H9 (cell line): ENCODE data around the gene DCP1B. TPM values are rescaled to one million over a fixed set of nuclear protein-coding genes. Genes with fewer than 3 reads are reported as not detected.

Experiments used
- DNase-seq: peaks from one replicate; pipeline ENCODE4 v3.0.0-alpha.2; 2017
- H2AFZ ChIP-seq: one replicate; pipeline ENCODE4 v1.6.1; 2013; ENCODE audit warnings: mild to moderate bottlenecking, low read length, control low read depth, moderate library complexity
- H2AK5ac ChIP-seq: 2 replicates; pipeline ENCODE4 v1.6.1; 2013; ENCODE audit warnings: low read length, control low read depth, mixed read lengths; ENCODE audit not compliant: insufficient read length
- H2BK120ac ChIP-seq: one replicate; pipeline ENCODE4 v1.6.1; 2013; ENCODE audit warnings: low read depth, mild to moderate bottlenecking, low read length, control low read depth, inconsistent platforms; ENCODE audit not compliant: poor library complexity, severe bottlenecking
- H2BK12ac ChIP-seq: 2 replicates; pipeline ENCODE4 v1.6.1; 2013; ENCODE audit warnings: low read length, control low read depth, mixed read lengths, low read depth; ENCODE audit not compliant: insufficient read length
- H2BK15ac ChIP-seq: 2 replicates; pipeline ENCODE4 v1.6.1; 2013; ENCODE audit warnings: low read depth, low read length, control low read depth
- H2BK20ac ChIP-seq: one replicate; pipeline ENCODE4 v1.6.1; 2013; ENCODE audit warnings: low read depth, mild to moderate bottlenecking, low read length, control low read depth, inconsistent platforms; ENCODE audit not compliant: poor library complexity, severe bottlenecking
- H2BK5ac ChIP-seq: 2 replicates; pipeline ENCODE4 v1.6.1; 2013; ENCODE audit warnings: low read length, control low read depth, mixed read lengths; ENCODE audit not compliant: insufficient read length
- H3K14ac ChIP-seq: 2 replicates; pipeline ENCODE4 v1.6.1; 2013; ENCODE audit warnings: low read length, control low read depth; ENCODE audit not compliant: insufficient read depth
- H3K18ac ChIP-seq: 2 replicates; pipeline ENCODE4 v1.6.1; 2013; ENCODE audit warnings: low read depth, mild to moderate bottlenecking, mixed read lengths, low read length, control low read depth; ENCODE audit not compliant: insufficient read length
- H3K23ac ChIP-seq: 2 replicates; pipeline ENCODE4 v1.6.1; 2013; ENCODE audit warnings: low read length, control low read depth, mixed read lengths, low read depth; ENCODE audit not compliant: insufficient read length
- H3K23me2 ChIP-seq: 2 replicates; pipeline ENCODE4 v1.6.1; 2013; ENCODE audit warnings: low read depth, mild to moderate bottlenecking, mixed read lengths, low read length, control low read depth; ENCODE audit not compliant: insufficient read length, poor library complexity, severe bottlenecking
- H3K27ac ChIP-seq: 2 replicates; pipeline ENCODE4 v1.5.1; 2013; ENCODE audit warnings: low read length, control low read depth, mixed read lengths, low read depth; ENCODE audit not compliant: insufficient read length
- H3K27me3 ChIP-seq: 2 replicates; pipeline ENCODE4 v1.6.1; 2013; ENCODE audit warnings: low read length, control low read depth, inconsistent platforms; ENCODE audit not compliant: insufficient read depth
- H3K4ac ChIP-seq: 2 replicates; pipeline ENCODE4 v1.6.1; 2013; ENCODE audit warnings: low read depth, mild to moderate bottlenecking, control low read depth, inconsistent platforms, low read length, moderate library complexity
- H3K4me1 ChIP-seq: 2 replicates; pipeline ENCODE4 v1.6.1; 2013; ENCODE audit warnings: low read length, control low read depth, inconsistent platforms; ENCODE audit not compliant: insufficient read depth
- H3K4me2 ChIP-seq: 2 replicates; pipeline ENCODE4 v1.6.1; 2013; ENCODE audit warnings: low read length, control low read depth, mixed read lengths; ENCODE audit not compliant: insufficient read length, insufficient read depth
- H3K56ac ChIP-seq: 2 replicates; pipeline ENCODE4 v1.6.1; 2013; ENCODE audit warnings: low read depth, mild to moderate bottlenecking, mixed read lengths, low read length, control low read depth; ENCODE audit not compliant: insufficient read length
- H3K79me1 ChIP-seq: 2 replicates; pipeline ENCODE4 v1.6.1; 2013; ENCODE audit warnings: low read depth, mild to moderate bottlenecking, moderate library complexity, low read length, control low read depth, inconsistent platforms; ENCODE audit not compliant: insufficient read depth, poor library complexity, severe bottlenecking
- H3K79me2 ChIP-seq: 2 replicates; pipeline ENCODE4 v1.6.1; 2013; ENCODE audit warnings: low read length, control low read depth, inconsistent platforms; ENCODE audit not compliant: insufficient read depth
- H3K9ac ChIP-seq: 2 replicates; pipeline ENCODE4 v1.6.1; 2013; ENCODE audit warnings: low read length, control low read depth, mixed read lengths; ENCODE audit not compliant: insufficient read length; ENCODE audit errors: extremely low read depth
- H3K9me3 ChIP-seq: one replicate; pipeline ENCODE4 v1.6.1; 2013; ENCODE audit warnings: low read depth, low read length, inconsistent platforms; ENCODE audit not compliant: control insufficient read depth
- H3T11ph ChIP-seq: one replicate; pipeline ENCODE4 v1.6.1; 2013; ENCODE audit warnings: mild to moderate bottlenecking, low read length, control low read depth, inconsistent platforms
- H4K20me1 ChIP-seq: one replicate; pipeline ENCODE4 v1.6.1; 2013; ENCODE audit not compliant: control insufficient read depth, insufficient read length, insufficient read depth
- H4K5ac ChIP-seq: 2 replicates; pipeline ENCODE4 v1.6.1; 2013; ENCODE audit warnings: low read depth, mild to moderate bottlenecking, mixed read lengths, low read length, control low read depth; ENCODE audit not compliant: insufficient read length
- H4K8ac ChIP-seq: replicated peaks from 2 replicates; pipeline ENCODE4 v1.6.1; 2013; ENCODE audit warnings: low read length, control low read depth, mixed read lengths, low read depth; ENCODE audit not compliant: insufficient read length
- H4K91ac ChIP-seq: 2 replicates; pipeline ENCODE4 v1.6.1; 2013; ENCODE audit warnings: low read depth, mild to moderate bottlenecking, moderate library complexity, mixed read lengths, low read length, control low read depth; ENCODE audit not compliant: insufficient read length
- H3K27ac Mint-ChIP-seq, 3 experiments: 2 replicates in 2 of 3; 3 replicates in 1 of 3; pipeline ENCODE4 v1.8.0; 2020 to 2021; ENCODE audit warnings: mixed read lengths in 3 of 3, mild to moderate bottlenecking in 1 of 3, moderate library complexity in 1 of 3
- H3K27me3 Mint-ChIP-seq: 2 replicates; pipeline ENCODE4 v1.8.0; 2021; ENCODE audit warnings: low read depth, mild to moderate bottlenecking, moderate library complexity, mixed read lengths
- H3K36me3 Mint-ChIP-seq, 3 experiments: 2 replicates in 2 of 3; 3 replicates in 1 of 3; pipeline ENCODE4 v1.8.0; 2020 to 2021; ENCODE audit warnings: low read depth in 3 of 3, mixed read lengths in 3 of 3; ENCODE audit not compliant: insufficient read depth in 1 of 3
- H3K4me1 Mint-ChIP-seq, 2 experiments: 2 replicates each; pipeline ENCODE4 v1.8.0; 2020; ENCODE audit warnings: mixed read lengths in 2 of 2
- H3K4me3 Mint-ChIP-seq, 2 experiments: 2 replicates in 1 of 2; 3 replicates in 1 of 2; pipeline ENCODE4 v1.8.0; 2020 to 2021; ENCODE audit warnings: mild to moderate bottlenecking in 2 of 2, mixed read lengths in 2 of 2, moderate library complexity in 1 of 2
- H3K9me3 Mint-ChIP-seq, 2 experiments: 2 replicates in 1 of 2; 3 replicates in 1 of 2; pipeline ENCODE4 v1.8.0; 2020; ENCODE audit warnings: mild to moderate bottlenecking in 2 of 2, mixed read lengths in 2 of 2, moderate library complexity in 1 of 2
- WGBS: extraction: QIAGEN DNeasy Blood & Tissue Kit; methylation state at CpG from one replicate; pipeline ENCODE4 v1.1.7; 2013; ENCODE audit warnings: missing lambda C conversion rate, low lambda C conversion rate, mixed read lengths; ENCODE audit not compliant: insufficient read length; ENCODE audit errors: extremely low coverage; 5-methylcytosine and 5-hydroxymethylcytosine counted together
- total RNA-seq: library from RNA; stranded (reverse); gene quantifications from 2 replicates; pipeline ENCODE4 v1.2.1, GENCODE V29; 2021
- TF ChIP-seq, protein P1 (sequence below): fragments of 200-600 bp; sonication (generic); conservative IDR thresholded peaks from 3 replicates; pipeline ENCODE4 v1.8.0; 2021; ENCODE audit warnings: antibody characterized with exemption, mild to moderate bottlenecking

Gene DCP1B
- total RNA-seq, 1 experiment from 2014 or later, result 11.2 TPM

DNA sequence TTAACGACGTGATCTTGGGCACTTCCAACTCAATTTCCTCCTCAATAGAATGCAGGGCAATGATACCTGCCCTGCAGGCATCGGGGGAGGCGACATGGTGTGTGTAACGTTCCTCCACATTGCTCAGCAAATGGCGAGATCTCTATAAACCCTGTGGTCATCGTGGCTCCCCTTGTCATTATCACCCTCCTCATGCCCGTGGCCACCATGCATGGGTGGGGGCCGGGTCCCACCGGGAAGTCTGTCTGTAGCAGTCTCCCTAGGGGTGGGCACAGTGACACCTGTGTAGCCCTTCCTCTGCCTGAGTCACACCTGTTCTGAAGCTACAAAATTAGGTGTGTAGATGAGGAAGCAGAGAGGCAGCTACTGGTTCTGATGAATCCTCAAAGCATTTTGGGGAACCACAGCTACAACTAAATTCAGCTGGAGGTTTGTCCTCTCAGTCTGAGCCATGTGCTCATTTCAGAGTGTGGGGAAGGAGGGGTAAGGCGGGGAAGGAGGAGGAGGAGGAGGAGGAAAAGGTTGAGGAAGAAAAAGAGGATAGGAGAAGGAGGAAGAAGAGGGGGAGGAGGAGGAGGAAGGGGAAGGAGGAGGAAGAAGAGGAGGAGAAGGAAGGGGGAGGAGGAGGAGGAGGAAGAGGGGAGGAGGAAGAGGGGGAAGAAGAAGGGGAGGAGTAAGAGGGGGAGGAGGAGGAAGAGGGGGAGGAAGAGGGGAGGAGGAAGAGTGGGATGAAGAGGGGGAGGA, 74.8 kb downstream of the DCP1B start:
- Histone ChIP-seq H3K14ac (no peak overlapping the region), H4K91ac (no peak overlapping the region), H2AFZ (no peak overlapping the region), H2BK15ac (no peak overlapping the region), H3K79me2 (no peaks in the 10 kb centered on the region), H2BK120ac (no peak overlapping the region), H3K56ac (no peak overlapping the region), H4K20me1 (no peaks in the 10 kb centered on the region), H3K18ac (no peak overlapping the region), H3K27ac (no peak overlapping the region), H3K4me2 (no peak overlapping the region), H3K9ac (no peak overlapping the region), H3K4ac (no peak overlapping the region), H3K23ac (no peak overlapping the region), H2BK5ac (no peak overlapping the region), H2BK12ac (no peak overlapping the region), H4K8ac (no peak overlapping the region), H3K23me2 (no peaks in the 10 kb centered on the region), H3K79me1 (no peaks in the 10 kb centered on the region), H3T11ph (no peak overlapping the region), H3K9me3 (no peaks in the 10 kb centered on the region), H2BK20ac (no peak overlapping the region), H2AK5ac (no peak overlapping the region), H3K27me3 (no peaks in the 10 kb centered on the region), H4K5ac (no peak overlapping the region), H3K4me1 (no peaks in the 10 kb centered on the region)
- H3K27me3 Mint-ChIP-seq, result peaks cover 3% of the 10 kb centered on the region; the same call in 1 of the 2 replicates
- H3K27ac Mint-ChIP-seq, result no peak overlapping the region
- no CpG with 5 or more reads among the region's 11 CpGs for WGBS
- no peaks in the 10 kb centered on the region; a peak in 1 of 5 replicates for H3K9me3 Mint-ChIP-seq
- H3K4me1 Mint-ChIP-seq, result peaks cover 2 to 16% of the 10 kb centered on the region in 2 experiments; a peak in 2 of 4 replicates
- no peaks in the 10 kb centered on the region for H3K36me3 Mint-ChIP-seq
- no peak overlapping the region for H3K4me3 Mint-ChIP-seq
- TF ChIP-seq, protein P1, sequence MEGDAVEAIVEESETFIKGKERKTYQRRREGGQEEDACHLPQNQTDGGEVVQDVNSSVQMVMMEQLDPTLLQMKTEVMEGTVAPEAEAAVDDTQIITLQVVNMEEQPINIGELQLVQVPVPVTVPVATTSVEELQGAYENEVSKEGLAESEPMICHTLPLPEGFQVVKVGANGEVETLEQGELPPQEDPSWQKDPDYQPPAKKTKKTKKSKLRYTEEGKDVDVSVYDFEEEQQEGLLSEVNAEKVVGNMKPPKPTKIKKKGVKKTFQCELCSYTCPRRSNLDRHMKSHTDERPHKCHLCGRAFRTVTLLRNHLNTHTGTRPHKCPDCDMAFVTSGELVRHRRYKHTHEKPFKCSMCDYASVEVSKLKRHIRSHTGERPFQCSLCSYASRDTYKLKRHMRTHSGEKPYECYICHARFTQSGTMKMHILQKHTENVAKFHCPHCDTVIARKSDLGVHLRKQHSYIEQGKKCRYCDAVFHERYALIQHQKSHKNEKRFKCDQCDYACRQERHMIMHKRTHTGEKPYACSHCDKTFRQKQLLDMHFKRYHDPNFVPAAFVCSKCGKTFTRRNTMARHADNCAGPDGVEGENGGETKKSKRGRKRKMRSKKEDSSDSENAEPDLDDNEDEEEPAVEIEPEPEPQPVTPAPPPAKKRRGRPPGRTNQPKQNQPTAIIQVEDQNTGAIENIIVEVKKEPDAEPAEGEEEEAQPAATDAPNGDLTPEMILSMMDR, result no peak
- peak; percentile 14 for DNase-seq
